ENCODE results near the gene GRIK4.

The GRIK4 gene

GRCh38 chr11:120956710-120957495 lies 445.4 kb downstream of the GRIK4 start:
- TF ChIP-seq, protein P1, sequence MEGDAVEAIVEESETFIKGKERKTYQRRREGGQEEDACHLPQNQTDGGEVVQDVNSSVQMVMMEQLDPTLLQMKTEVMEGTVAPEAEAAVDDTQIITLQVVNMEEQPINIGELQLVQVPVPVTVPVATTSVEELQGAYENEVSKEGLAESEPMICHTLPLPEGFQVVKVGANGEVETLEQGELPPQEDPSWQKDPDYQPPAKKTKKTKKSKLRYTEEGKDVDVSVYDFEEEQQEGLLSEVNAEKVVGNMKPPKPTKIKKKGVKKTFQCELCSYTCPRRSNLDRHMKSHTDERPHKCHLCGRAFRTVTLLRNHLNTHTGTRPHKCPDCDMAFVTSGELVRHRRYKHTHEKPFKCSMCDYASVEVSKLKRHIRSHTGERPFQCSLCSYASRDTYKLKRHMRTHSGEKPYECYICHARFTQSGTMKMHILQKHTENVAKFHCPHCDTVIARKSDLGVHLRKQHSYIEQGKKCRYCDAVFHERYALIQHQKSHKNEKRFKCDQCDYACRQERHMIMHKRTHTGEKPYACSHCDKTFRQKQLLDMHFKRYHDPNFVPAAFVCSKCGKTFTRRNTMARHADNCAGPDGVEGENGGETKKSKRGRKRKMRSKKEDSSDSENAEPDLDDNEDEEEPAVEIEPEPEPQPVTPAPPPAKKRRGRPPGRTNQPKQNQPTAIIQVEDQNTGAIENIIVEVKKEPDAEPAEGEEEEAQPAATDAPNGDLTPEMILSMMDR (IDR thresholded peaks at IDR 0.05; ENCODE audit: low read depth, low read length): no peak
- DNase-seq (ENCODE audit: extremely low read depth, low read depth): no peak

DNA sequence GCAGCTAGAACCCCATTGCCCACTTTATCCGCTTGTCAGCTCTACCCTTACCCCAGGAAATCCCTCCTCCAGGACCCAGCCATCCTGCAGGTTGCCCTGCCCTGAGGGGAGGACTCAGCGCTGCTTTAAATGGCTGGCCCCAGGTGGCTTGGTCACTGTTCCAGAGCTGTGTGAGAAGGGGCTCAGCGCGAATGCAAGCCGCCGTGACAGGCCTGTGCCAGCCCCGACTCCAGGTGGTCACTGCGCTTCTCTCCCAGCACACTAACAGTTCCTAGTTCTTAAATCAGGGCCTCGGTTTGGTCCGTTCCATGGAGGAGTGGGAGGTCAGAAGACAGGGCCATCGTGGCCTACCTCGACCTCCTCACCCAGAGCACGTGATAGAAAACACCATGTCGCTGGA lies 446.6 kb downstream of the GRIK4 start:
- TF ChIP-seq, protein P1 (IDR thresholded peaks at IDR 0.05; ENCODE audit: low read depth, low read length): no peak
- DNase-seq (ENCODE audit: extremely low read depth, low read depth): no peak

DNA sequence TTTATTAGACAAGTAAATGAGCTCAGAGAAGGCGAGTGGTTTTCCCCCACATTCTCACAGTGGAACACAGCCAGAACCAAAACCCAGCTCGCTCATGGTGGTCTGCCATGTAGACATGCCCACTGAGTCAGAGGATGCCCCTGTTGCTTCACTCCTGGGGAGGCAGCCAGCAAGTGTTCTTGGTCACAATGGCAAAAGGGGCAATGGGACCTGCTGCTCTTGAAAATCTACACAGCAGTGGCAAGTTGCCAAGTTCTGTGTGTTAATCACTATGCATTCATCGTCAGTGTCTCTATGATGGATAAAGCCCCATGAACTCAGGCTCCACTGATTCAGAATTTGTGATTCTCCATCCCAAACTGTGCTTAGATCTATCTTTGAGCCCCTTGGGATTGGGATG lies 447.6 kb downstream of the GRIK4 start:
- TF ChIP-seq, protein P1 (IDR thresholded peaks at IDR 0.05; ENCODE audit: low read depth, low read length): no peak
- no peak for DNase-seq (ENCODE audit: extremely low read depth, low read depth)

GRCh38 chr11:120964857-120965256 lies 453.3 kb downstream of the GRIK4 start:
- no peak for DNase-seq (ENCODE audit: extremely low read depth, low read depth)
- TF ChIP-seq, protein P1 (IDR thresholded peaks at IDR 0.05; ENCODE audit: low read depth, low read length): no peak

DNA sequence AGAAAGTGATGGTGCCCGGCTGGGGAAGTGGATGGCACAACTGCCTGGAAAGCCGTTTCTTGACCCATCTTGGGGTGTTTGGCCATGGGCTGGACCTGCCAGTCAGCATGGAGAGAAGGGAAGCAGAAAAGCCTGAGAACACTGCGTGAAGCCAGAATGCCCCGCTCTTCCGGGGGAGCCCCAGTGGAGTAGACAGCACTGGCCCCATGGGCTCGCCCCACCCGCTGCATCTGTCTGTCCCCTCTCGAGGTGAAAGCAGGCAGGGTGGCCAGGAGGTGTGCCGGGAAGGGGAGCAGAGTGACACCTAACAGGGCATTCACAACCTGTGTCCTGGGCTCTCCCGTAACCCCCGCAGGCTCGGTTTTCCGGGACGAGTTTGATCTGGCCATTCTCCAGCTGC lies 455.3 kb downstream of the GRIK4 start:
- no peak for DNase-seq (ENCODE audit: extremely low read depth, low read depth)
- TF ChIP-seq, protein P1 (IDR thresholded peaks at IDR 0.05; ENCODE audit: low read depth, low read length): no peak

DNA sequence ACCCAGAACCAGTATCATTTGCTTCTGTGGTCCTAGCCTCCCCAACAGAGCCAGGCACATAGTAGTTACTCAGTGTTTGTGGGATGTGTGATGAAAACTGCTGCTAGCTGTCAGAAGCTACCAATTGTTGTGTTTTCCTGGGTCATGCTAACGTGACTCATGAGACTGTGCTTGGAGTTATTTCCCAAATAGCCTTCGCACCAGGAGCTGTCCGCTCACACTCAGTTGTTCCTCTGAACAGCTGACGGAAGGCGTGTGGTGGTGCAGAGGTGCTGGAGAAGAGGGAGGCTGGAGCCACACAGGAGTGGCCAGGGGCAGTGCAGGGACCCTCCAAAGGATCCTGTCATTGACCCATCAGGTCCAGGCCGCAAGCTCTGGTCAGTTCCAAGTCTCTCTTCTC lies 458.4 kb downstream of the GRIK4 start:
- TF ChIP-seq, protein P1 (IDR thresholded peaks at IDR 0.05; ENCODE audit: low read depth, low read length): no peak
- no peak for DNase-seq (ENCODE audit: extremely low read depth, low read depth)

DNA sequence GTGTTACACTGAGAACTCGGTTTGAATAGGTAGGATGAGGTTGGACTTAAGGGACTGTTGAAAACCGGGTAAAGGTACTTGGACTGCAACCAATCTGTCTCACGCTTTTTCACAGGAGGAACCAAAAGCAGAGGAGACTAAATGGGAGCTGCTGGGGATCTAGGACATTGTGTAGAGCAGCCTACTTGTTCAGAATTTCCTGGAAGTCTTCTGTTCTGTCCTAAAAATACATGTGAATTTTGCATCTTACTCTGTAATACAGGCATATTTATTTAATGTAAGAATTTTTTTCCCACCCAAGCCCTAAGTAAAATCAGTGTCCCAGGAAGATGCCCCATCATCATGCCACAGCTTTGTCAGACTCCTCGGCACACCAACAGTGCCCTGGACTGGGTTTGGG lies 460.3 kb downstream of the GRIK4 start:
- TF ChIP-seq, protein P1 (IDR thresholded peaks at IDR 0.05; ENCODE audit: low read depth, low read length): no peak
- DNase-seq (ENCODE audit: extremely low read depth, low read depth): no peak
